WERI-Rb-1 (cell line): ENCODE measurements around the gene ST3GAL3.

Source experiments
- DNase-seq: peaks from one replicate; pipeline ENCODE4 v3.0.0-alpha.2; 2020
- H3K27ac ChIP-seq: fragments of 250-450 bp; sonication (Bioruptor Pico); 2 replicates; pipeline ENCODE4 v1.5.1; 2020; ENCODE audit warnings: mild to moderate bottlenecking, moderate library complexity
- H3K27me3 ChIP-seq: fragments of 250-450 bp; sonication (Bioruptor Pico); 2 replicates; pipeline ENCODE4 v1.5.1; 2021; ENCODE audit warnings: mild to moderate bottlenecking, low read depth, moderate library complexity; ENCODE audit not compliant: insufficient read depth, severe bottlenecking
- H3K36me3 ChIP-seq: fragments of 250-450 bp; sonication (Bioruptor Pico); 2 replicates; pipeline ENCODE4 v1.5.1; 2020; ENCODE audit warnings: mild to moderate bottlenecking, moderate library complexity
- H3K4me3 ChIP-seq: 2 replicates; pipeline ENCODE4 v1.5.1; 2011; ENCODE audit warnings: low read depth, mild to moderate bottlenecking, control low read depth, low read length
- H3K9me3 ChIP-seq: fragments of 250-450 bp; sonication (Bioruptor Pico); 2 replicates; pipeline ENCODE4 v1.5.1; 2021; ENCODE audit warnings: mild to moderate bottlenecking, moderate library complexity; ENCODE audit not compliant: severe bottlenecking
- TF ChIP-seq, protein P1 (sequence below): IDR thresholded peaks from 2 replicates; pipeline ENCODE4 v1.5.1; 2011; ENCODE audit warnings: low read depth, mild to moderate bottlenecking, control low read depth, inconsistent platforms, low read length

ST3GAL3 gene

DNA sequence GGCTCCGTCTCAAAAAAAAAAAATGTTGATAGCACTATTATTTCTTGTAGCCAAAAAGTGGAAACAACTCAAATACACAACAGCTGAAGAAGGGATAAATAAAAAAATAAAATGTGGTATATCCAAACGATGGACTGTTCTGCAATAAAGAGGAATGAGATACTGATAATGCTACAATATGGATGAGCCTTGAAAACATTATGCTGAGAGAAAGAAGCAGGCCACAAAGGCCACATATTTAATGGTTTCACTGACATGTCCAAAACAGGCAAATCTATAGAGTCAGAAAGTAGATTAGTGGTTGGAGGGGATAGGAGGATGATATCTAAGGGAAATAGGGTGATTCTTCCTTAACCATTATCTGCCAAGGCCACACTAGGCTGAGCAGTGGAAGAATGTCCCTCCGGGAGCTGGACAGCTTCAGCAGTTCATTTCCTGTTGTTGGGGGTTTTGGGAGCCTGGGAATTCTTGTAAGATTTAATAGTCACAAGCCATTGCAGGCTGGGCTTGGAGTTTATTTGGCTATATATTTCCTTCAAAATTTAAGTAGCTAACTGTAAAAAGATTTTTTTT lies 53.5 kb downstream of the ST3GAL3 start:
- Histone ChIP-seq H3K27ac (no peak overlapping the region), H3K4me3 (no peak overlapping the region), H3K9me3 (no peaks in the 10 kb centered on the region), H3K36me3 (no peaks in the 10 kb centered on the region), H3K27me3 (no peaks in the 10 kb centered on the region)
- no peak for DNase-seq
- TF ChIP-seq, protein P1, sequence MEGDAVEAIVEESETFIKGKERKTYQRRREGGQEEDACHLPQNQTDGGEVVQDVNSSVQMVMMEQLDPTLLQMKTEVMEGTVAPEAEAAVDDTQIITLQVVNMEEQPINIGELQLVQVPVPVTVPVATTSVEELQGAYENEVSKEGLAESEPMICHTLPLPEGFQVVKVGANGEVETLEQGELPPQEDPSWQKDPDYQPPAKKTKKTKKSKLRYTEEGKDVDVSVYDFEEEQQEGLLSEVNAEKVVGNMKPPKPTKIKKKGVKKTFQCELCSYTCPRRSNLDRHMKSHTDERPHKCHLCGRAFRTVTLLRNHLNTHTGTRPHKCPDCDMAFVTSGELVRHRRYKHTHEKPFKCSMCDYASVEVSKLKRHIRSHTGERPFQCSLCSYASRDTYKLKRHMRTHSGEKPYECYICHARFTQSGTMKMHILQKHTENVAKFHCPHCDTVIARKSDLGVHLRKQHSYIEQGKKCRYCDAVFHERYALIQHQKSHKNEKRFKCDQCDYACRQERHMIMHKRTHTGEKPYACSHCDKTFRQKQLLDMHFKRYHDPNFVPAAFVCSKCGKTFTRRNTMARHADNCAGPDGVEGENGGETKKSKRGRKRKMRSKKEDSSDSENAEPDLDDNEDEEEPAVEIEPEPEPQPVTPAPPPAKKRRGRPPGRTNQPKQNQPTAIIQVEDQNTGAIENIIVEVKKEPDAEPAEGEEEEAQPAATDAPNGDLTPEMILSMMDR, result no peak

DNA sequence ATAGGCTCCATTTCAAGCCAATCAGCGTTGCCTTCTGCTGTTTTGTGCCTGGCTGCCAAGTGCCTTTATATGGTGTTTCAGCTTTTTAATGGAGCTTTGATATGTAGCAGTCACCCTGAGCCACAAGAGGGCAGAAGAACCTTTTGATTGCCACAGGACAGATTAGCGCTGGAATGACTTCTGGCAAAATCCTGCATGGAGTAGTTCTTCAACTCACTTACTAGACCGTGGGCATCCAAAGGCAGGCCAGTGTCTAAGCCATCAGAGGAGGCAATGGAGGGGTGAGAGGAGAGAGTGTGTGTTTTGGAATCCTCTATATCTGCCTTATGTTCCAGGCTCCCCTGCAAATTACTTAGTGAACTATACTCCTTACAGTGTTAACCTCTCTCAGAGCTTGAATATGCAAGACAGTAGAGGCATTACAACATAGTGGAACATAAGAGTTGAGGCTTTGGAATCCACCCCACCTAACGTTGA lies 56.2 kb downstream of the ST3GAL3 start:
- no peaks in the 10 kb centered on the region for H3K9me3 ChIP-seq
- H3K36me3 ChIP-seq, result no peaks in the 10 kb centered on the region
- H3K27me3 ChIP-seq, result no peaks in the 10 kb centered on the region
- no peak overlapping the region for H3K27ac ChIP-seq
- TF ChIP-seq, protein P1, result peak; percentile 82
- DNase-seq, result peak; percentile 78
- no peak overlapping the region for H3K4me3 ChIP-seq

DNA sequence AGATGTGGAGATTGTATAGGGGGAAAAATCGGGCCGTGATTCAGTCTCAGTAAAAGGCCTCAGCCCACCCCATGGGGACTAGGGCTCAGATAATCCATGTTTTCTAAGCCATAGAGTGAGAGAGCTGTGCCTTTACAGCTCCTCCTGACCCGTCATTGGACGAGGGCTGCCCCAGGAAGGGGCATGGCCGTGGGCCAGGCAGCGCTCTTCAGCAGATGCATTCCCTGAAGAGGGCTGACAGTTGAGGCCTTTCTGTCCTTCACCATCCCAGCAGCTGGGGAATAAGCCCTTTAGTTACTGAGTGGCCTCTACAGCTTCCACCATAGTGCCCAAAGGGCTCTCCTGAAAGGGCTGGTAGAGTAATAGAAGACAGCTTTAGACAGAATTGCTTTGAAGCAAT lies 57.2 kb downstream of the ST3GAL3 start:
- Histone ChIP-seq H3K9me3 (no peaks in the 10 kb centered on the region), H3K4me3 (no peak overlapping the region), H3K27me3 (no peaks in the 10 kb centered on the region), H3K36me3 (no peaks in the 10 kb centered on the region), H3K27ac (no peak overlapping the region)
- peak; percentile 53 for DNase-seq
- TF ChIP-seq, protein P1, result no peak

DNA sequence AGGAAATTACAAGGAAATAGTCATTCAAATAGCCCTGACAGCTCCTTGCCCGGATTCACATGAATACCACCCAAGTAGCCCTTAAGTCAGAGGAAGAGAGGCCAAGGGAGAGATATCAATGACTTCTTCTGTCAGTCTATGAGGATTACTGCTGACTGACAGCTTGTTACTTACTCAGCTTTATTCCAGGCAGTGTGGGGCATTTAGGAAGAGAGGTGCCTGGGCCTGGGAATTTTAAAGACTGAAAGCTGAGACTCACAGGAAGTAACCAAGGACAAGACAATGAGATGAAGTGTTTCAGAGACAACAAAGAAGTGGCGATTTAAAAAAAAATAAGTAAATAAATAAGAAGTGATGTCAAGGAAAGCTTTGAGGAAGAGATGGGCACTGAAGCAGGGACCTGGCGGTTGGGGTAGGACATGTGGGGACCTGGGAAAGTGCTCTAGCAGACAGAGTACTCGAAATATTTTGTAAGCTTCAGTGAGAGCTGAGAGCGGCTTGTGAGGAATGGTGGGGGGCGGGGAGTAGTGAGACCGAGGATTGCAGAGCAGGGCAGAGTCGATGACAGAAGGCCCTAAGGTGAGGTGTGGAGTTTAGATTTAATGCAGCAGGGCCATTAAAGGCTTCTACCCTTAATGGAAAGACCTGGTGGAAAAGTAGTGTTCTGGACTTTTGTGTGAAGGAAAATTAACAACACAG lies 58.9 kb downstream of the ST3GAL3 start:
- H3K27me3 ChIP-seq, result no peaks in the 10 kb centered on the region
- H3K36me3 ChIP-seq, result no peaks in the 10 kb centered on the region
- peak; percentile 37 for DNase-seq
- TF ChIP-seq, protein P1, result no peak
- H3K27ac ChIP-seq, result peak overlapping the region; percentile 5; the same call in 1 of the 2 replicates
- H3K4me3 ChIP-seq, result no peak overlapping the region
- H3K9me3 ChIP-seq, result no peaks in the 10 kb centered on the region

DNA sequence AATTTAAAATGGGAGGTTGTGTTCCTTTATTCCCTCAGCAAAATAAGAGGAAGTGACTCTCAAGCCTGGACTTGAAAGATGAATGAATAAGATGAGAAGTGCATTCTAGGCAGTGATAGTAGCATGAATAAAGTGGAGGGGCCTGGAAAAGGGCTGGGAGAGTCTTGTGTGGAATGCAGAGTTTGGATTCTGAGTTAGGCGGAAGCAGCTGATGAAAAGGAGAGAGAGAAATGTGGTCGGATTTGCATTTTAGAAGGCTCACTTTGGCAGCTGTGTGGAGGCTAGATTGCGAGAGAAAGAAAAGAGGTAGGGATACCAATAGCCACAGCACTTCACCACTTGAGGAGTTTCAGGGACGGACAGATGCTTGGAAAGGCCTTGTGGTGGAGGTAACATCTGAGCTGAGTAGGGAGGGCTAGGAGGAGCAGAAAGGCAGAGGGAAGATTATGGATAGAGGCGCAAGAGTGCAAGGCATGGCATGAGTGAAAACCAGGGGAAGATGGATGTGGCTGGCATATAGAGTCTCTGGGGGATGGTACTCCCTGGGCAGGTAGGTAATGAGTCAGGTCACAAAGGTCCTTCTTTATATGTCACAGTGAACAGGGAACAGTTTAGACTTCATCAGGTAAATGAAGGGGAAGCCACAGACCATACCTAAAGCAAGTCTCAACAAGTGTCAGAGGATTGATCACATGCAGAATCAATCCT lies 59.6 kb downstream of the ST3GAL3 start:
- Histone ChIP-seq H3K4me3 (no peak overlapping the region), H3K27ac (peak overlapping the region; percentile 5; the same call in 1 of the 2 replicates)

More for the DNA sequence above, 59.6 kb downstream of the ST3GAL3 start:
- TF ChIP-seq, protein P1, result no peak
- no peaks in the 10 kb centered on the region for H3K36me3 ChIP-seq
- no peaks in the 10 kb centered on the region for H3K27me3 ChIP-seq
- no peaks in the 10 kb centered on the region for H3K9me3 ChIP-seq
- DNase-seq, result no peak
